ENCODE results near the gene OSBPL10. TPM values are rescaled to one million over a fixed set of nuclear protein-coding genes. Genes with fewer than 3 reads are reported as not detected.
A peak's percentile ranks its signal among the peaks of the same experiment; 100 is the strongest.

OSBPL10 gene
- total RNA-seq, 4 donors from 2014 or later: 30.0 to 49.7 (median 43.7) TPM

DNA sequence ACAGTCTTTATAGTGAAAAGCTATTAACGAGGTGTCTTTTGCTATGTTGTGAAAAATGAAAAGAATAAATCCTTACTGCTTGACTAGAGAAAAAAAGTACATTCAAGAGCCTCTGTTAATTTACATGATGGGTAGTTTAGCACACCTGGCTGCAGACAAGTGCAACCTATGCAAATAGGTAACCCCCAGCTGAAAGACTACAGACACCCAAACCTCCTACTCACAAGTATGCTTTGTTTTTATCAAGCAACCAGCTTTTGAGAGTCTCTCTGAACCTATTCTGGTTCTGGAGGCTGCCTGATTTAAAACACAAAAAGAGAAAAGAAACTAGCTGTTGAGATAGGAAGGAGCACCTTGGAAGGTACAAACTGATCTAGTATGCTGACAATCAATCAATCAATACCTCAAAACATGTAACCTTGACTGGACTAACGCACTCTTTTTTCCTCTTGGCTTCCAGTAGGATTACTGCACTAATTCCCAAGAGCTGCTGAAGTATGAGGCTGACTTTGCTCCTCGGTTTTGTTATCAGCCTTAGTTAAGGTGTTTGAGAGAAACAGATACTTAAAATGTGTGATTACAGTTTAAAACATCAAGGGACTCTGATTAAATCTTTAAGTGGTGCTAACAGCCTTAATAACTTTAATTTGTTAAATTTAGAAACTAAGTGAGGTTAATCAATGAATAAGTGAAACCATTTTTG, 63.6 kb downstream of the OSBPL10 start:
- peak overlapping the region; percentile 54 to 57 for H3K27ac ChIP-seq
- peak overlapping the region in 1 of 2 donors; percentile 14 for H3K4me3 ChIP-seq
- intact Hi-C loops (cut with DNase I; ENCODE audit: low total_unique reads): no loop called here
- H3K27me3 ChIP-seq: no peaks in the 10 kb centered on the region
- no peak for TF ChIP-seq POLR2A (IDR thresholded peaks at IDR 0.05)
- TF ChIP-seq, protein P1, sequence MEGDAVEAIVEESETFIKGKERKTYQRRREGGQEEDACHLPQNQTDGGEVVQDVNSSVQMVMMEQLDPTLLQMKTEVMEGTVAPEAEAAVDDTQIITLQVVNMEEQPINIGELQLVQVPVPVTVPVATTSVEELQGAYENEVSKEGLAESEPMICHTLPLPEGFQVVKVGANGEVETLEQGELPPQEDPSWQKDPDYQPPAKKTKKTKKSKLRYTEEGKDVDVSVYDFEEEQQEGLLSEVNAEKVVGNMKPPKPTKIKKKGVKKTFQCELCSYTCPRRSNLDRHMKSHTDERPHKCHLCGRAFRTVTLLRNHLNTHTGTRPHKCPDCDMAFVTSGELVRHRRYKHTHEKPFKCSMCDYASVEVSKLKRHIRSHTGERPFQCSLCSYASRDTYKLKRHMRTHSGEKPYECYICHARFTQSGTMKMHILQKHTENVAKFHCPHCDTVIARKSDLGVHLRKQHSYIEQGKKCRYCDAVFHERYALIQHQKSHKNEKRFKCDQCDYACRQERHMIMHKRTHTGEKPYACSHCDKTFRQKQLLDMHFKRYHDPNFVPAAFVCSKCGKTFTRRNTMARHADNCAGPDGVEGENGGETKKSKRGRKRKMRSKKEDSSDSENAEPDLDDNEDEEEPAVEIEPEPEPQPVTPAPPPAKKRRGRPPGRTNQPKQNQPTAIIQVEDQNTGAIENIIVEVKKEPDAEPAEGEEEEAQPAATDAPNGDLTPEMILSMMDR (IDR thresholded peaks at IDR 0.05): no peak
- no peaks in the 10 kb centered on the region for H3K4me1 ChIP-seq
- DNase-seq: no peak
- peaks cover 0 to 12% of the 10 kb centered on the region in 2 donors for H3K9me3 ChIP-seq
- no peaks in the 10 kb centered on the region for H3K36me3 ChIP-seq

DNA sequence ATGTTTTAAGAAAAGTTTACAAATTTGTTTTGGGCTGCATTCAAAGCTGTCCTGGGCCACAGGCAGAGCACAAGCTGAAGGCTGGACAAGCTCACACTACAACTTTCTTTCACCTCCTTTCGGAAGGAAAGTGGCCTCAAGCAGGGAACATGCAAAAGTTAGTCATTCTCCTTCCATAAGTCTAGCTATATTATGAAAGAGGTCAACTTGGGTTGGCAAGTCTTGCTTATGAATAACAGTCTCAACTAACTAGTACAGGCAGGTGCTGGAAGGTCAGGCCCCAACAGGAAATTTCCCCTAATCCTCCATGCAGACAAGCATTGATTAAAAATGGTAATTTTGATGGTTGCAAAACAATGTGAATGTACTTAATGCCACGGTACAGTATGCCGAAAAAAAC, 69.4 kb downstream of the OSBPL10 start:
- intact Hi-C loops (cut with DNase I; ENCODE audit: low total_unique reads): no loop called here
- H3K9me3 ChIP-seq: no peaks in the 10 kb centered on the region
- no peaks in the 10 kb centered on the region for H3K36me3 ChIP-seq
- H3K4me3 ChIP-seq: no peak overlapping the region
- TF ChIP-seq POLR2A (IDR thresholded peaks at IDR 0.05): no peak
- TF ChIP-seq, protein P1 (IDR thresholded peaks at IDR 0.05): no peak
- H3K27ac ChIP-seq: no peak overlapping the region
- H3K4me1 ChIP-seq: no peaks in the 10 kb centered on the region
- DNase-seq: no peak
- no peaks in the 10 kb centered on the region for H3K27me3 ChIP-seq

DNA sequence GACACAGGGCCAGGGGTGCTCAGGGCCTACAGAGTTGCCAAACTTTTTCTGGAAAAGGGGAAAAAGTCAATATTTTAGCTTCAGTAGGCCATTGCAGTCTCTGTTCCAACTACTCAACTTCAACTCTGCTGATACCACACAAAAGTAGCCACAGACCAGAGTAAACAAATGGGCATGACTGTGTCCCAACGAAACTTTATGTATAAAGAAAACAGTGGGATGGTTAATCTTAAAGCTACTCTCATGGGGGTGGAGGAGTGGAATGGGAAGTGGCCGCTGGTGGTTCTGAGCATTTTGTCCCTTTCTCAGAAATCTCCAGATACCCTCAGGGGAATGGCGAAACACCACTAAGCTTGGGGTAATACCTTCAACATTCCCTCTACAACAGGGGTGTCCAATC, 69.9 kb downstream of the OSBPL10 start:
- Histone ChIP-seq H3K4me3 (no peak overlapping the region), H3K36me3 (no peaks in the 10 kb centered on the region), H3K27me3 (no peaks in the 10 kb centered on the region), H3K27ac (no peak overlapping the region), H3K9me3 (no peaks in the 10 kb centered on the region), H3K4me1 (no peaks in the 10 kb centered on the region)
- intact Hi-C loops (cut with DNase I; ENCODE audit: low total_unique reads): no loop called here
- no peak for DNase-seq
- TF ChIP-seq, protein P1 (IDR thresholded peaks at IDR 0.05): no peak
- TF ChIP-seq POLR2A (IDR thresholded peaks at IDR 0.05): no peak

DNA sequence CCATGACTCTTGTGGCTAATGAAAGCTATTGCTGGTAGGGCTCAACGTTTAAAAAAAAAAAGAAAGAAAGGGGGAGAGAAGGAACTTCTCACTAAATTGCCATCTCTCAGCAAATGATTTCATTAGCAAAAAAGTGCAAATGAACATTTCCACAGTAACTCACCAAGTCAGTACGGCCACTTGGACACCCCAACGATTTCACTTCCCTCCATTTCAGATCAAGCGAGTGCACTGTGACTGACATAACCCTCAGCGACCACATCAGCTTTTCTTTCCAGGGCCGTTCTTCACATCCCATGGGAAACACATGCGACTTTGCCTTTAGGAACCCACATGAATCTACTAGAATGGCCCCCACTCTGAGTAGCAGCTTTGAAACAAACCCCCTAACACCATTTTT, 71.6 kb downstream of the OSBPL10 start:
- intact Hi-C loops (cut with DNase I; ENCODE audit: low total_unique reads): no loop called here
- Histone ChIP-seq H3K27me3 (no peaks in the 10 kb centered on the region), H3K27ac (no peak overlapping the region), H3K4me3 (no peak overlapping the region), H3K36me3 (no peaks in the 10 kb centered on the region), H3K9me3 (no peaks in the 10 kb centered on the region), H3K4me1 (no peaks in the 10 kb centered on the region)
- no peak for DNase-seq
- TF ChIP-seq, protein P1 (IDR thresholded peaks at IDR 0.05): no peak
- no peak for TF ChIP-seq POLR2A (IDR thresholded peaks at IDR 0.05)

DNA sequence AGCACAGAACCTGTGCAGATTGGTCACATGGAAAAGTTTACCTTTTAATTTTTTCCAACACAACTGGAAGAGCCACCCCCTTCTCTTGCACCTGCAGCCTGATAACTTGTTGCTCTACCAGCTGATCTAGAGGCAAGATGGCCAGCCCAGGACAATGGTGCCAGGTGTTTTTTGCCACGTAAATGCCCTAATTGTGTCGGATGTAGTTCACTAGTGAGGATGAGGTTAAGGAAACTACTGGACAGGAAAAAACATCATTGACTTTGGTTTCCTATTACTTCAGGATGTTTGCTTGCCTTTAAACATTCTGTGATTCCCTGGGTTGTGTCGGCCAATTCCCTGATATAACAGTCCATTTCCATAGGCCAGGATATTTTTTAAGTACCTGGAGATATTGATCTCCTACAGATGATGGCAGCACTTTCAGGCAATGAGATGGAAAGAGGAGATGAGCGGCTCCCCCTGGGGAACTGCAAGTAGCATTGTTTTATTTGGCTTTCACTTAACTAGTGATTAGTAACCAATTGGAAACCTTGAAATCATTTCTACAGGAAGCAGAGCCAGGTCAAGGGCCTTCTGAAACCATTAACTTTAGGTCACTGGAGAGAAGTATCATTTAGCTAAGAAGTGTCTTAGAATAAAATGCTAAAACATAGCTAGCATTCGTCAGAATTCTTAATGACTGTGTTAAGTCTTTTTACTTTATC, 72.5 kb downstream of the OSBPL10 start:
- TF ChIP-seq, protein P1 (IDR thresholded peaks at IDR 0.05): no peak
- H3K27me3 ChIP-seq: no peaks in the 10 kb centered on the region
- no peaks in the 10 kb centered on the region for H3K9me3 ChIP-seq
- no peaks in the 10 kb centered on the region for H3K4me1 ChIP-seq
- no peak for DNase-seq
- H3K27ac ChIP-seq: no peak overlapping the region
- H3K36me3 ChIP-seq: no peaks in the 10 kb centered on the region
- no peak overlapping the region for H3K4me3 ChIP-seq
- intact Hi-C loops (cut with DNase I; ENCODE audit: low total_unique reads): no loop called here
